ENCODE results near the gene MAML2.

The MAML2 gene

GRCh38 chr11:96125400-96125799 lies 217.6 kb downstream of the MAML2 start:
- no peak overlapping the region for H2AFZ ChIP-seq (ENCODE audit: low read length)
- no peak for DNase-seq
- no peaks in the 10 kb centered on the region for H4K20me1 ChIP-seq (ENCODE audit: insufficient read depth, low read length)
- H3K4me1 ChIP-seq (ENCODE audit: low read length) = 0 out of 2 replicates have a peak, but pooled peaks cover 4% of the 10 kb centered on the region
- H3K4me3 ChIP-seq (ENCODE audit: low read length) = no peak overlapping the region
- H3K36me3 ChIP-seq (replicated peaks; ENCODE audit: insufficient read depth, low read length) = no peaks in the 10 kb centered on the region
- no peaks in the 10 kb centered on the region for H3K9me2 ChIP-seq (replicated peaks; ENCODE audit: insufficient read depth, low read length)
- TF ChIP-seq EZH2 (optimal IDR thresholded peaks at IDR 0.05; ENCODE audit: low read depth, low read length) (no peak), CTCF (IDR thresholded peaks at IDR 0.05; ENCODE audit: low read length) (no peak), EZH2phosphoT487 (IDR thresholded peaks at IDR 0.05; ENCODE audit: low read length) (no peak)
- H3K9ac ChIP-seq (ENCODE audit: low read length) = no peak overlapping the region
- H3F3A ChIP-seq (ENCODE audit: insufficient read depth, low read length) = no peaks in the 10 kb centered on the region
- H3K4me2 ChIP-seq (ENCODE audit: low read depth, low read length) = no peak overlapping the region
- H3K9me3 ChIP-seq (replicated peaks; ENCODE audit: insufficient read depth, low read length) = no peaks in the 10 kb centered on the region
- no peaks in the 10 kb centered on the region for H3K79me2 ChIP-seq (ENCODE audit: low read length)
- no peak overlapping the region for H3K27ac ChIP-seq (ENCODE audit: low read length)
- no peaks in the 10 kb centered on the region for H3K27me3 ChIP-seq (replicated peaks; ENCODE audit: insufficient read depth, low read length)

GRCh38 chr11:96124155-96124554 lies 218.8 kb downstream of the MAML2 start:
- no peaks in the 10 kb centered on the region for H4K20me1 ChIP-seq (ENCODE audit: insufficient read depth, low read length)
- no peaks in the 10 kb centered on the region for H3K79me2 ChIP-seq (ENCODE audit: low read length)
- H3K27ac ChIP-seq (ENCODE audit: low read length) = no peak overlapping the region
- no peak overlapping the region for H3K4me2 ChIP-seq (ENCODE audit: low read depth, low read length)
- no peaks in the 10 kb centered on the region for H3K27me3 ChIP-seq (replicated peaks; ENCODE audit: insufficient read depth, low read length)
- H3F3A ChIP-seq (ENCODE audit: insufficient read depth, low read length) = no peaks in the 10 kb centered on the region
- H3K9me2 ChIP-seq (replicated peaks; ENCODE audit: insufficient read depth, low read length) = no peaks in the 10 kb centered on the region
- TF ChIP-seq EZH2phosphoT487 (IDR thresholded peaks at IDR 0.05; ENCODE audit: low read length) (no peak), EZH2 (optimal IDR thresholded peaks at IDR 0.05; ENCODE audit: low read depth, low read length) (no peak), CTCF (IDR thresholded peaks at IDR 0.05; ENCODE audit: low read length) (no peak)
- H3K9me3 ChIP-seq (replicated peaks; ENCODE audit: insufficient read depth, low read length) = no peaks in the 10 kb centered on the region
- no peak overlapping the region for H2AFZ ChIP-seq (ENCODE audit: low read length)
- no peak for DNase-seq
- H3K4me1 ChIP-seq (ENCODE audit: low read length) = no peaks in the 10 kb centered on the region
- H3K9ac ChIP-seq (ENCODE audit: low read length) = no peak overlapping the region
- H3K36me3 ChIP-seq (replicated peaks; ENCODE audit: insufficient read depth, low read length) = no peaks in the 10 kb centered on the region
- H3K4me3 ChIP-seq (ENCODE audit: low read length) = no peak overlapping the region

GRCh38 chr11:96123301-96123700 lies 219.7 kb downstream of the MAML2 start:
- no peak for TF ChIP-seq EZH2 (optimal IDR thresholded peaks at IDR 0.05; ENCODE audit: low read depth, low read length)
- TF ChIP-seq CTCF (IDR thresholded peaks at IDR 0.05; ENCODE audit: low read length) = no peak
- no peak for TF ChIP-seq EZH2phosphoT487 (IDR thresholded peaks at IDR 0.05; ENCODE audit: low read length)
- H3K27ac ChIP-seq (ENCODE audit: low read length) = no peak overlapping the region
- H3K4me2 ChIP-seq (ENCODE audit: low read depth, low read length) = no peak overlapping the region

More at GRCh38 chr11:96123301-96123700, 219.7 kb downstream of the MAML2 start:
- DNase-seq = no peak
- Histone ChIP-seq H3K9ac (ENCODE audit: low read length) (no peak overlapping the region), H3K9me2 (replicated peaks; ENCODE audit: insufficient read depth, low read length) (no peaks in the 10 kb centered on the region), H3K4me3 (ENCODE audit: low read length) (no peak overlapping the region), H3K36me3 (replicated peaks; ENCODE audit: insufficient read depth, low read length) (no peaks in the 10 kb centered on the region), H3K4me1 (ENCODE audit: low read length) (no peaks in the 10 kb centered on the region), H2AFZ (ENCODE audit: low read length) (no peak overlapping the region), H3F3A (ENCODE audit: insufficient read depth, low read length) (no peaks in the 10 kb centered on the region), H3K79me2 (ENCODE audit: low read length) (no peaks in the 10 kb centered on the region), H3K9me3 (replicated peaks; ENCODE audit: insufficient read depth, low read length) (no peaks in the 10 kb centered on the region), H3K27me3 (replicated peaks; ENCODE audit: insufficient read depth, low read length) (no peaks in the 10 kb centered on the region), H4K20me1 (ENCODE audit: insufficient read depth, low read length) (no peaks in the 10 kb centered on the region)

Measured in MM.1S (cell line).